Right lobe of liver (tissue), 4 donors: Measurements from ENCODE around the gene AGAP5.
"Not testable (repeated sequence)": the region's sequence is repeated elsewhere in the genome, so short reads cannot be mapped to it uniquely, and the experiment has no call there.

Experiments used
- CTCF ChIP-seq, 4 donors: fragments of 200-600 bp in 3 of 4; fragments of 450-650 bp in 1 of 4; IDR thresholded peaks; one replicate each; pipeline versions ENCODE4 v1.5.1 to v1.8.0; 2016 to 2022; ENCODE audit warnings: antibody characterized with exemption in 4 of 4, mild to moderate bottlenecking in 2 of 4
- POLR2A ChIP-seq: fragments of 450-650 bp; IDR thresholded peaks from one replicate; pipeline ENCODE4 v1.6.1; 2017; ENCODE audit warnings: antibody characterized with exemption, mild to moderate bottlenecking
- donor health status: DM: no; HTN: no; CAD: no.
- donor health status: DM: no; HTN: no; CAD: no.
- donor health status: DM: no; HTN: yes; CAD: no.

- TF ChIP-seq POLR2A; CTCF (IDR thresholded peaks at IDR 0.05): not testable (repeated sequence)
Measured at GRCh38 chr10:73720561-73720960, 22.7 kb upstream of the AGAP5 start.
